NT2/D1 (cell line): ENCODE results near the gene SLC16A10.
"Not testable (repeated sequence)": the region's sequence is repeated elsewhere in the genome, so short reads cannot be mapped to it uniquely, and the experiment has no call there.

ENCODE experiments used
- SUZ12 ChIP-seq: IDR thresholded peaks from 2 replicates; pipeline ENCODE4 v1.6.1; 2011; ENCODE audit not compliant: insufficient read length, insufficient read depth; ENCODE audit errors: extremely low read depth
- YY1 ChIP-seq: IDR thresholded peaks from 2 replicates; pipeline ENCODE4 v1.6.1; 2011; ENCODE audit not compliant: insufficient read length, insufficient read depth
- ZNF274 ChIP-seq: IDR thresholded peaks from 2 replicates; pipeline ENCODE4 v1.6.1; 2011; ENCODE audit warnings: mild to moderate bottlenecking, low read depth, low read length

DNA sequence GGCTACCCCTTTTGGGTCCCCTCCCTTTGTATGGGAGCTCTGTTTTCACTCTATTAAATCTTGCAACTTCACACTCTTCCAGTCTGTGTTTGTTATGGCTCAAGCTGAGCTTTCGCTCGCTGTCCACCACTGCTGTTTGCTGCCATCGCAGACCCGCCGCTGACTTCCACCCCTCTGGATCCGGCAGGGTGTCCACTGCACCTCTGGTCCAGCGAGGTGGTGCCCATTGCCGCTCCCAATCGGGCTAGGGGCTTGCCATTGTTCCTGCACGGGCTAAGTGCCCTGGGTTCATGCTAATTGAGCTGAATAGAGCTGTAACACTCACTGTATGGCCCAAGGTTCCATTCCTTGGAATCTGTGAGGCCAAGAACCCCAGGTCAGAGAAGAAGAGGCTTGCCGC is 43.7 kb downstream of the SLC16A10 start:
- TF ChIP-seq SUZ12, ZNF274, YY1: not testable (repeated sequence)
